GM20000 (cell line): ENCODE results near the gene KANK4.

Experiments used
- DNase-seq: peaks from one replicate; pipeline ENCODE4 v3.0.0; 2012; ENCODE audit warnings: low spot score
- CTCF ChIP-seq: IDR thresholded peaks from 2 replicates; pipeline ENCODE4 v1.5.1; 2012; ENCODE audit warnings: mild to moderate bottlenecking, control low read depth; ENCODE audit errors: extremely low read depth, missing control alignments

The KANK4 gene

GRCh38 chr1:62336638-62336994 lies 17.4 kb upstream of the KANK4 start:
- no peak for TF ChIP-seq CTCF
- DNase-seq, result no peak

- DNase-seq, result no peak
These were observed 16.4 kb upstream of the KANK4 start for GRCh38 chr1:62335656-62336055.

GRCh38 chr1:62334434-62334985 lies 15.3 kb upstream of the KANK4 start:
- DNase-seq, result no peak
- TF ChIP-seq CTCF, result no peak

More at GRCh38 chr1:62335656-62336055, 16.4 kb upstream of the KANK4 start:
- no peak for TF ChIP-seq CTCF

GRCh38 chr1:62333441-62333840 lies 14.2 kb upstream of the KANK4 start:
- no peak for DNase-seq
- no peak for TF ChIP-seq CTCF

- no peak for TF ChIP-seq CTCF
- no peak for DNase-seq
These were observed 8.3 kb upstream of the KANK4 start for GRCh38 chr1:62327360-62328055.

GRCh38 chr1:62325681-62326080 lies 6.4 kb upstream of the KANK4 start:
- TF ChIP-seq CTCF, result no peak
- DNase-seq, result no peak

GRCh38 chr1:62325081-62325480 lies 5.8 kb upstream of the KANK4 start:
- TF ChIP-seq CTCF, result no peak

More at GRCh38 chr1:62325081-62325480, 5.8 kb upstream of the KANK4 start:
- DNase-seq, result no peak
